HG03442 (cell line): Measurements from ENCODE around the gene FNDC10.
"Not testable (repeated sequence)": the region's sequence is repeated elsewhere in the genome, so short reads cannot be mapped to it uniquely, and the experiment has no call there.

Source experiments
- ATAC-seq: cut with Tn5 transposase; IDR thresholded peaks from one replicate; pipeline ENCODE4 v1.9.1; 2021; ENCODE audit warnings: mild to moderate bottlenecking, moderate library complexity; ENCODE audit not compliant: unreplicated experiment

Gene FNDC10

DNA sequence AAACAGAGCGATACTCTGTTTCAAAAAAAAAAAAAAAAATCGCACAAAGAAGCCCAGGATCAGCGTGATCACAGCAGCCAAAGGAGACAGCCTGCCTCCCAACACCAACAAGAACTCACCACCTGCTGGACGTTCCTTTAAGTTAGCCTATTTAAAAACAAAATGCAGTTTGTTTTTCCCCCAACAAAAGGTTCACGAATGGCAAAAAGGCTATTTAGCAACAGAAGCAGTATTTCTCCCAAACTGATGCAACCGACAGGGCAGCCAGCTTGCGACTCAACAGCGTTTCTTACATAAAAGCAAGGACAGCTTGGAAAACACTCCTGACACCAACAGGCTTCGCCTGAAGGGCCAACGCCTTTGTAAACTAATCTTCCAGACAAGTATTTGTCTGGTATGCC, 32.0 kb downstream of the FNDC10 start:
- no peak for ATAC-seq

DNA sequence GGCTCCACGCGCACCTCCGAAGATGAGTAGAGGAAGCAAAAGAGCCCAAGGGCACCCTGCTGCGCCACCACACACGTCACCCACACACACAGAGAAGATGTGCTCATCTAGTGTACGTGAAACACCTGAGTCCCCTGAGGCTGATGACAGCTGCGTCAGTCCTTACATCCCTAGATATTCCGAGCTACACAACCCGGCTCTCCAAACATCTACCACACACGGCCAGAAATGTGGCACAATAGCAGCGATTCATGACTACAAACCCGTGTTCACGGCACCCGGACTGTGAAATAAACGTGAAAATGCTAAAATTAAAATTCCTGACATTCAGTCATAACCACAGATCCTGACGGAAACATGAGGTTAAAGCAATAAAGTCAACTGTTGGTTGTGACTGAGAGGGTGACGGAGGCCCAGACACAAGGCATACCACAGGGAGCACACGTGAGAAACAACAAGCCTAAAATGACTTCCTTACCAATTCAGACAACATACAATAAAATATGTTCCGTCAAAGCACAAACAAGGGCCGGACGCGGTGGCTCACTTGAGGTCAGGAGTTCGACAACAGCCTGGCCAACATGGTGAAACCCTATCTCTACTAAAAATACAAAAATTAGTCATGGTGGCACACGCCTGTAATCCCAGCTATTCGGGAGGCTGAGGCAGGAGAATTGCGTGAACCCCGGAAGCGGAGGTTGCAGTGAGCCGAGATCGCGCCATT, 32.6 kb downstream of the FNDC10 start:
- ATAC-seq: no peak

DNA sequence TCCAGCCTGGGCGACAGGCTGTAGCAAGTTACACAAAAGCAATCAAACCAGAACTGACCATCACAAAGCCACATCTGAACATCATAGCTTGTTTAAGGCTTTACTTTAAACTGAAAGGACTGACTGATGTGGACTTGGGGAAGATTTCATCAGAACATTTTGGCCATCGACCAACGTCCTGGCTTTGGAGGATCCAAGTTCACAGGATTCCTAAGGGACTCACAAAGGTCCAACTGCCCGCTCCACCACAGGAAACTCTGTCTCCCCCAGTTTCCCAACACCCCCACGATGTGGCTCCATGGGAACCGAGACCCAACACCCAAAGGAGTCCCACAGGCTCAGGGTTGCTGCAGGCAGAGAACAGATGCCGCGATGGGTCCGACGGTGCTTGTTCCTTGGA, 34.6 kb downstream of the FNDC10 start:
- no peak for ATAC-seq

DNA sequence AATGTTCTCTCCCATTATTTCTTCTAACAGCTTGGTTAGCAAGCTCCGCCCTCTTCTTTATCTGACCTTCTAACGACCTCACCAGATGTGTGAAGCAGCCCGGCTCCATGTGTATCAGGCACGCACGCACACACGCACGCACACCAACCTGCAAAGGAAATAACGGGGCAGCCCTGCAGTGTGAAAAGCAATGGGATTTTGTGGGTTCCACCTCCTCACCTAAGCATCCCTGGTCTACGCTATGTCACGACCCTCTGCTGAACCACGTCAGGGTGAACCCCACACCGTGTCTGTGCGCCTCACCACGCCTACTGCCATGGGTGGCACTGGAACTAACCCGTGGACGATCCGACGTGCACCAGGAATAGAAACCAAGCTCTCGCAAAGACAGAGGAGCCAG, 35.7 kb downstream of the FNDC10 start:
- no peak for ATAC-seq

DNA sequence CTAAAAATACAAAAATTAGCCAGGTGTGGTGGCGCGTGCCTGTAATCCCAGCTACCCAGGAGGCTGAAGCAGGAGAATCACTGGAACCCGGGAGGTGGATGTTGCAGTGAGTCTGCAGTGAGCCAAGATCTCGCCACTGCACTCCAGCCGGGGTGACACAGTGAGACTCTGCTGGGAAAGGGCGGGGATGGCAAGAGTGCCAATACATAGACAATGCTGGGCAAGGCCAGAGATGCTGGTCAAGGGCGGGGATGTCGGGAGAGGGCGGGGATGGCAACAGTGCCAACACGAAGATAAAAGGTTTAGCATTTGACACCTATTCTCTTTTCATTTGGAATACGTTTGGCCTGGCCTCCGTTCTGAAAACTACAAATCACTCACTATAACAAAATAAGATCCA, 36.2 kb downstream of the FNDC10 start:
- no peak for ATAC-seq

DNA sequence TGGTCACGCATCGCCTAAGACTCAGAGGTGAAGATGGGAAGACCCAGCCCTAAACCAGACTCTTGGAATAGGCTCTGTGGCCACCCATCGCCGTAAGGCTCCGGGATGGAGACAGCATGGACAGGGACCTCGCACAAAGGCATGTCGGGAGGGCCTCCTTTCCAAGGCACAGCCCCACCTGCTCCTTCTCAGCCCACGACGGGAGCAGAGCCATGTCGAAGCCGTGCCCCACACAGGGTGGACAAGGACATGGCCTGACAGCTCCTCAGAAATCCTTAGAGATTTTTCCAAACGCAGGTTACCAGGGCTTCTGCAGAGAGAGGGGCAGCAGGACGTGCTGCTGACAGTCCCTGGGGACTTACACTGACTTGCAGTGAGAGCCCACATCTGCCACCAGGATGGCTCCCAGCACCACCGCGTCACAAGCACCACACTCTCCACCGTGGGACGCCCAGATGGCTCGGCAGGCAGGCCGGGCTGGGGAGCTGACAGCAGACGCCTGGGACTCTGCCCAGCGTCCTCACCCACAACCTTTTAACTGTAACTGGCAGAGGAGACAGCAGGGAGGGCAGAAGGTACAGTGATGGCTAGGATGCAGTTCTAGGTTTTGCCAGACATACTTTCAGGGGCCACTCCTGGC, 37.3 kb downstream of the FNDC10 start:
- ATAC-seq: no peak

DNA sequence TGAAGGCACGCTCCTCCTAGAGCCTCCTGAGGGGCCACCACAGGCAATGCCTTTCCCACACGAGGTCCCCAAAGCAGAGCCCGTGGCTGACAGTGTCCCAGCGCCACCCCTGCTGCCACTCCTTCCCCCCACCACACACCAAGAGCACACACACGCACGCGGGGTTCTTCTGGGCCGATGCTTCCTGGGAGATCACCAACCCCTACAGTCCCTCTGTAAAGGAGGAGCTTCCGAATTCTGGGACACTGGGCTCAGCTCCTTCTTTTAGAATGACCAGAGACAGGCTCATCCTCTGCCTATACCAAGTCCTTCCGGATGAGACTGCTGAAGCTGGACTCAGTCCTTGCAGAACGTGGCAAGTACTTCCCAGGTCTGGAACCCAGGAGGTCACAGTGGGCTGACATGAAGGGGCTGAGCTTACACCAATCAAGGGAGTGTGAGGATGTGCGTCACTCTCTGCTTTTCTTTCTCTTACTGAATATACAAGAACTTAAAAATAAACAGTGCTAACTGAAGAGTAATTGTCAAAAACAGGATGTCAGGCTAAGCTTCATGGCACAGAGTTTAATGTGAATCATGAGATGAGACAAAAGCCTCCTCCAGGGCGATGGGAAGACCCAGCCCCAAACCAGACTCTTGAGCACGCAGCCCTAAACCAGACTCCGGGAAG, 38.0 kb downstream of the FNDC10 start:
- ATAC-seq: no peak

DNA sequence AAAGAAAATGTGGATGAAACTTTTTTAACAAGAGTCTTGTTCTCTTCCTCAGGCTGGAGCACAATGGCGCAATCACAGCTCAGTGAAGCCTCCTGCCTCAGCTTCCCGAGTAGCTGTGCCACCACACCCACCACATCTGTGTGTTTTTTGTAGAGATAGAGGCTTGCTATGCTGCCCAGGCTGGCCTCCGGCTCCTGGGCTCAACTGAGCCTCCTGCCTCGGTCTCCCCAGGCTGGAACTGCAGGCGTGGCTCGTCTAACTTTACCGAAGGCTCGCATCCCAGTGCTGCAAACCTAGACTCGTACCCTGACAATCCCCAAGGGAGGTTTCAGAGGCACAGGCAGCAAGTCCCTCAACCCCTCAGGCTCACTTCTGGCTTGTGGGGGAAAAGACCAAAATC, 39.8 kb downstream of the FNDC10 start:
- ATAC-seq: no peak

DNA sequence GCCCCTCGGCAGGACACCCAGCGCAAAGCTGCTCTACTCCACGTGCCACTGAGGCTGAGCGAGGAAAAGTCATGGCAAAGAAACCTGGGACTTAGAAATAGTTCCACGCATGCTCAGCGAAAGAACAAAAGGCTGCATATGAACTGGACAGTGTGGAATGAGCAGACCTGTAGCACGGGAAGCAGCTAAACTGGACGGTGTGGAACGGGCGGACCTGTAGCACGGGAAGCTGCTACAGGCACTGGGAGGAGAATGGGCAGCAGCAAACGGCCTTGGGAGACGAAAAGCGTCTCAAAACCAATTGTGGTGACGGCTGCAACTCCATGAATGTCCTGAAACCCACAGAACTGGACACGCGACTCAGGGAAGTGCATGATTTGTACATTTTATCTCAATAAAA, 40.9 kb downstream of the FNDC10 start:
- no peak for ATAC-seq

DNA sequence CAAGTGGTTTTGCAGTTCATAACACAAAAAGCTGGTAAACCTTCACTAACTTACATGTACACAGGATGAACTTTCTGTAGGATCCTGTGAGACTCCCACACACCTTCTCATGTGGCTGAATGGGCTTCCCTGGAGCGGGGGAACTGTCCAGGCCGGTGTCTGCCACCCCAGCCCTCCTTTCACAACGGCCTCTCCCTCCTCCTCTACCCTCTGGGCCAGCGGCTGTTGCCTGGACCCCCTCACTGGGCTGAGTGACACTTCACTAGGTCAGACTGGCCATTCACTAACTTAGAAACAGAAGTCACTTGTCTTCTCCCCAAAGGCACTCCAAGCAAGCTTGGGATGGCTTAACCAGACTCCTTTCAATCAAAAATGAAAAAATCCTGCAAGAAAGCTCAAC, 41.3 kb downstream of the FNDC10 start:
- no peak for ATAC-seq

DNA sequence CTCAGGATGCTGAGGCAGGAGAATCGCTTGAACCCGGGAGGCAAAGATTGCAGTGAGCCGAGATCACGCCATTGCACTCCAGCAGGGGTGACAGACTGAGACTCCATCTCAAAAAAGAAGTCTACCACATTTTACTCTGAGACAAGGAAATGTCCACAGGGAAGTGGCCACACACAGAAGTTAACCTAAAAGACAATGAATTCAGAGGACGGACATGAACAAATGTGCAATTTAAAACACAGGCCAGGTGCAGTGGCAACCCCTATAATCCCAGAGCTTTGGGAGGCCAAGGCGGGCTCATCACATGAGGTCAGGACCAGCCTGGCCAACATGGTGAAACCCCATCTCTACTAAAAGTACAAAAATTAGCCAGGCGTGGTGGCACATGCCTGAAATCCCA, 42.2 kb downstream of the FNDC10 start:
- ATAC-seq: not testable (repeated sequence)

DNA sequence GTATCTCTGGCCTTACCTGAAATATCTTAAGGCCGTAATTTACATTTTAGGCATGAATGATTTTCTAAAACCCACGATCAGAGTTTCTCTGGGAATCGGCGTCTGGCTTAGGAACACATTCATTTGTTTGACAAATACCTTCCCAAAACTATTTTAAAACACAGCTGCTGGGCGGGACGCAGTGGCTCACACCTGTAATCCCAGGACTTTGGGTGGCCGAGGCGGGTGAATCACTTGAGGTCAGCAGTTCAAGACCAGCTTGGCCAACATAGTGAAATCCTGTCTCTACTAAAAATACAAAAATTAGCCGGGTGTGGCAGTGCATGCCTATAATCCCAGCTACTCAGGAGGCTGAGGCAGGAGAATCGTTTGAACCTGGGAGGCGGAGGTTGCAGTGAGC, 43.0 kb downstream of the FNDC10 start:
- not testable (repeated sequence) for ATAC-seq

DNA sequence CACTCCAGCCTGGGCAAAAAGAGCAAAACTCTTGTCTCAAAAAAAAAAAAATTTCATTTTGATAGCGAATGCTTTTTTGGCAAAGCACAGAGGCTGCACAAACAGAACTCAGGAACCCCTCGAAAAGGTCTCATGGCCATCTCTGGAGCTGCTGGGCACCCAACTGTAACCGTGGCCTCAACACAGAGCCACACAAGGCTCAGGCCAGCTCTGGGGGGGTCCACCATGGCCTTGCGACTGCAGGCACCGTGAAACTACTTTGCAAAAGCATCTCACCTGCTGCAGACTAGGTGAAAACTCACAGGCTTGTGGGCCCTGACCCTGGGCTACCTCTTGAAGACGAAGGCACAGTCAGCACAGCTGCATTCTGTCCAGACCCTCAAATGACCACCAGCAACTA, 43.4 kb downstream of the FNDC10 start:
- ATAC-seq: no peak

DNA sequence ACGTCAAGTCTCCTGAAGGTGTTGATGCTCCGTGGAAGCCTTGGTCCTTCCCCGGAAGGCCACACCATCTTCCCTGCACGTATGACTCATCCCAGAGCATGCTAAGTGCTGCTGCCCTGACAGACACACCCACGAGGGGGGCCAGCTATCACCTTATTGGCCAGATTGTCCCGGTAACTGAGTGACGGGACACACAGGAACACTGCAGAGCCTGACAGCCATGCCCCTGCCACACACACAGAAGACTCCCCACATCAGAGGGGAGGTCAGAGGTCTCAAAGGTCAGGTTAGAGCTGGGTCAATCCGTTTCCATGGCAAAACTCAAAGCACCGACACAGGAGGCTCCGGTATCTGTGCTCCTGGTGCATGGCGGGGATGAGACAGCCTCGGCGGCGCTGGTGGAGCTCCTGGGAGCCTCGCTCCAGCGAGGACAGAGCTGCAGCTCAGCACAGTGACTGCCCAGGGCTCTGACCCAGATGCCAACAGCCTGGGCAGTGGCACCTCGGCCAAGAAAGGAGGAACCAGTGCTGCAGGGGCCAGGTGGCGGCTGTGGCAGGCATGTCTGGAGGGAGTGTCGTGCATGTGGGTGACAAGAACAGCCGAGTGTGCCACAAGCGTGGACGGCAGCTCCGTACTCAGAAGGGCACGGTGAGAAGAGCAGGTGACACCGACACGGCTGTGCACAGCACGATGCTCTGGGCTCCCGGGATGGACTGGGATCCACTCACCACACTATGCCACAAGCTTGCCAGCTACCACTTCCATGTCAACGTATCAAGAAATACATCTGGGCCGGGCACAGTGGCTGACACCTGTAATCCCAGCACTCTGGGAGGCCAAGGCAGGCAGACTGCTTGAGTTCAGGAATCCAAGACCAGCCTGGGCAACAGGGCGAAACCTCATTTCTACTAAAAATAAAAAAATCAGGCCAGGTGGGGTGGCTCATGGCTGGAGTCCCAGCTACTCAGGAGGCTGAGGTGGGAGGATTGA, 44.7 kb downstream of the FNDC10 start:
- no peak for ATAC-seq

DNA sequence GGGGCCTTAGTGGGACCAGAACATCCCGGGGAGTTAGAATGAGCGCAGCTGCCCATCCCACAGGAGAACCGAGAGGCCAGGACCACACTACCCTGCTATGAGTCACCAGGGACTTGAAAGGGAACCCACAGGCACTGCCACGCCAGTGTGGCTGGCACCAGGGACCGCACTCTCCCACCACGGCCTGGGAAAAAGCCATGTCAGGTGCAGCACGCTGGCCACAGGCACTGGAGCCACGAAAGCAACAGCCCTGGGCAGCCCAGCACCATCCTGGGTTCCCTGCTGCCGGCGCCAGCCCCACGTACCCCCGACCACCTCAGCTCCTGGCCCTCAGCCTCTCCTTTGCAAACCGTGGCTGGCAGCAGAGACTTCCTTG, 45.4 kb downstream of the FNDC10 start:
- no peak for ATAC-seq

DNA sequence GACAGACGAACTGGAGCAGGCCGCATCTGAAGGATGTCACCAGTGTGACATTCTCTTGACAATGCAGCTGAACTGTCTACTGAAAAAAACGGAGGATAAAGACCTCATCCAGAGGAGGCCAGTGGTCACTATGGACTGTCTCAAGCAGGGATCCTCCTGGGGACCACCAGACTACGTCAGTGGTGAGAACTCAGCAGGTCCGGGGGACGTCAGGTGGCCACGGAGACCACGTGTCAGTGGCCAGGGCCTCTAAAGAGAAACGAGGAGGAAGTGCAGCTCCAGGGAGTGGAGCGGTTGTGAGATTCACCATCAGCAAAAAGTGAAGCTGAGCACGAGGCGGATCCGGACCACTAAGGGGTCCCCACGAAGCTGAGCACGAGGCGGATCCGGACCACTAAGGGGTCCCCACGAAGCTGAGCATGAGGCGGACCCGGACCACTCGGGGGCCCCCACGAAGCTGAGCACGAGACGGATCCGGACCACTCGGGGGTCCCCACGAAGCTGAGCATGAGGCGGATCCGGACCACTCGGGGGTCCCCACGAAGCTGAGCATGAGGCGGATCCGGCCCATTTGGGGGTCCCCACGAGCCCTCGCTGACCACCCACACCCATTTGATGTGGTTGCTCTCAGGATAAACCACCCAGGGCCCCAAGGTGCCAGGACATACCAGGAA, 46.0 kb downstream of the FNDC10 start:
- ATAC-seq: no peak

DNA sequence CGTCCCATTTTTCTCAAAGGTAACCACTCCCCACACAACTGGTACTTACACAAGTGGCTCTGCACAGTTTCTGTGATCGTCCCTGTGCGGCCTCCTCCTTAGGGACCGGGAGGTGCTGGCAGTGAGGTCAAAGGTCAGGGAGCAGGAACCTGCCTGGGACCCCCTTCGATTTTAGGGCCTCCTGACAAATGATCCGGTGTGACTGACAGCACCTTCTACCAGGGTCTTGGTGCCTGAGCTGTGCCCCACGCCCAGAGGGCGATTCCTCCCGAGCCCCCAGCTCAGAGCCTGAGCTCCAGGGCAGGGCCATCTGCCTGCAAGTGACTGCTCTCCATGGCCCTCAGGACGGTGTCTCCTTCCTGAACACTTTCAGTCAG, 47.7 kb downstream of the FNDC10 start:
- ATAC-seq: no peak

DNA sequence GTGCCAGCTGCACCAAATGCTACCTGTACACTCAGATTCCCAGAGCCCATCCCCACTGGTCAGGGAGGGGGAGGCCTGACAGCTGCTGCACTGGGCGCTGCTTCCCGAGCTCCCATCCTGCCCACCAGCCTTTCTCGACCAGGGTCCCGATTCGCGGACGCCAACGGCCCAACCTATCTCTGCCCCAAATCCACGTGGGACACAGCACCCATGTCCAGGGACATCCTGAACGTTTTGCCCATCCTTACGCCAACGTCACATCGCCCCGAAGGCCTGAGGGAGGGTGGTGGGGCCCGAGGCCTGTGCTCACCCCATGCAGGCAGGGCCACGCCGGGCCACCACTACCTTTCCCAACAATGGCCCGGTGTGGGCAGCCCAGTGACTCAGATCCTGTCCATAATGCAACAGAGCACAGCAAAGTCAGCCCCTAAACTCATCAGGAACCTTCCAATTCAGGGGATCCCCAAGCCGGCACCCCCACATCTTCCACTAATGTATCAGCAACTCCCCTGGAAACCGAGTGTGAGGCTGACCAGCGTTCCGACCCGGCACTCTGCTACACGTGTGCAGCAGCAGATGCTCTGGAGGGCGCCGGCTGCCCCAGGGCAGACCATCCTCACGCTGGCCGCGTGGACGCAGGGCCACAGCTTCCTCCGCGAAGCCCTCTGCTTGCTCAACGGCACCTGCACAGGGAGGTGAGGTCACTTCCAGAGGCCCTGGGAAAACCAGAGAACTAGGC, 48.2 kb downstream of the FNDC10 start:
- no peak for ATAC-seq

DNA sequence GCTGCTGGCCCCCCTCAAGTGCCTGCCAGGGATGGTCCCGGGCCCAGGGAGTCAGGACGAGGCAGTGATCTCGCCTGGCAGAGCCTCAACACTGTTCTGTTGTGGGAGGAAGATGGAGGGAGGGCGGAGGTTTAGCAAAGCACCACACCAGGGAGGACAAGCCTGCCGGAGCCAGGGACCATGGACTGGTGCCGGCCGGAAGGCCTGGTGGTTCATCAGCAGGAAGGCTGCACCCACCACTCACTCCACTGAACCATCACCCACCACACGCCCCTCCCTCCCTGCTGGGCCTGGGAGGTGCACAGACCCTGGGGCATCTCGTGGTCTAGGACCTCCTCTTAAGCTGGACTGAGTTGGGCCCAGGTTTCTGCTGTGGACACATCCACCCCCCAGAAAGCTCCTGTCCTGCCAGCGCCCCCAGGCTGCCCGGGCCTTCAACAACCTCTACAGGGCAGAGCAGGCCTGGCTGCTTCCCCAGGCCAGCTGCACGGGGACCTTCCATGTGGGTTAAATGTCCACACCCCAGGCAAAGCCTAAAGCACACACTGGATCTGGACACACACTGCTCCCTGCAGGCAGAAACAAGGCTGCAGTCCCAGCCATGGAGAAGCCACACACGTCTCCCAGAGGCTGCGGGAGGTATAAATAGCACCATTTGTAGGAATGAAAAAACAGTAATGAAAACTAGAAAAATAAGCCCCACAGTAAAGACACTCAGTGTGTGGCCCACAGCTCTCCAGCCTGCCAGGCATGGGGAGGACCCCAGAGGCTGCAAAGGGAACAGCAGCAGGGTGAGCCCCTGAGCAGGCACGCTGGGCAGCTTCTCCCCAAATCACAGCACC, 49.1 kb downstream of the FNDC10 start:
- no peak for ATAC-seq
